ENCODE results near the gene DOCK10. TPM values are rescaled to one million over a fixed set of nuclear protein-coding genes. Genes with fewer than 3 reads are reported as not detected.
A peak's percentile ranks its signal among the peaks of the same experiment; 100 is the strongest.

DOCK10 gene
- total RNA-seq, 2 experiments from 2014 or later: 343 to 344 TPM

- DNase-seq (no peak), ATAC-seq (peak; percentile 62)
- peak overlapping the region; percentile 96 for H3K27ac Mint-ChIP-seq
- H3K4me3 Mint-ChIP-seq: peak overlapping the region; percentile 71
- H3K9me3 Mint-ChIP-seq (ENCODE audit: insufficient read depth): no peaks in the 10 kb centered on the region
- ChIA-PET POLR2A (interaction anchor here (1.8 kb wide), 1 partner anchor 34 kb away, joined by 6 read pairs; no protein-coding TSS in a partner anchor), CTCF (interaction anchor here (1.7 to 2.1 kb wide), 2 partner anchors 33 to 49 kb away, joined by 4 to 9 read pairs; no protein-coding TSS in a partner anchor)
- peaks cover 79% of the 10 kb centered on the region for H3K36me3 Mint-ChIP-seq (ENCODE audit: low read depth)
- H3K27me3 Mint-ChIP-seq (ENCODE audit: low read depth): no peaks in the 10 kb centered on the region
- H3K4me1 Mint-ChIP-seq (ENCODE audit: low read depth): peaks cover 75% of the 10 kb centered on the region
Observed at GRCh38 chr2:224894356-224894755, 147.9 kb downstream of the DOCK10 start.

DNA sequence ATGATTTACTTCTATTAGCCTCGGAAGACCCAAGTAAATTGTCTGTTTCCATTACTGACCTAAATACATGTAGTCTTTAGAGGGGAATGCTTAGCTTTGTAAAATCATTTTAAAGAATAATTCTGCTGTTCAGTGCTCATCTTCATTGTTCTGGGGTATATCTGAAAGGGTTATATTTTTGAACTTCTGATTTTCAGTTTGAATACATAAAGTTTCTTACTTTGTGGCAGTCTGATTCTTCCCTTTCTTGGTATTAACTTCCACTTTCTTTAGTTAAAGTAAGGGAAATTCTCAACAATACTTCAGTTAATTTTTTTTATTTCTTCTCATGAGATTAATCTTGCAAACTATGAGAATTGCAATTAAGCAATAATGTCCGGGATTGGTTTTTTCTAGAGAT is 148.4 kb downstream of the DOCK10 start:
- ATAC-seq (no peak), DNase-seq (no peak)
- ChIA-PET POLR2A (interaction anchor here (1.8 kb wide), 1 partner anchor 34 kb away, joined by 6 read pairs; no protein-coding TSS in a partner anchor), CTCF (interaction anchor here (1.7 to 2.1 kb wide), 2 partner anchors 34 to 50 kb away, joined by 4 to 9 read pairs; no protein-coding TSS in a partner anchor)
- peak overlapping the region; percentile 71 for H3K4me3 Mint-ChIP-seq
- no peaks in the 10 kb centered on the region for H3K27me3 Mint-ChIP-seq (ENCODE audit: low read depth)
- H3K27ac Mint-ChIP-seq: peak overlapping the region; percentile 96
- H3K36me3 Mint-ChIP-seq (ENCODE audit: low read depth): peaks cover 78% of the 10 kb centered on the region
- peaks cover 72% of the 10 kb centered on the region for H3K4me1 Mint-ChIP-seq (ENCODE audit: low read depth)
- no peaks in the 10 kb centered on the region for H3K9me3 Mint-ChIP-seq (ENCODE audit: insufficient read depth)

DNA sequence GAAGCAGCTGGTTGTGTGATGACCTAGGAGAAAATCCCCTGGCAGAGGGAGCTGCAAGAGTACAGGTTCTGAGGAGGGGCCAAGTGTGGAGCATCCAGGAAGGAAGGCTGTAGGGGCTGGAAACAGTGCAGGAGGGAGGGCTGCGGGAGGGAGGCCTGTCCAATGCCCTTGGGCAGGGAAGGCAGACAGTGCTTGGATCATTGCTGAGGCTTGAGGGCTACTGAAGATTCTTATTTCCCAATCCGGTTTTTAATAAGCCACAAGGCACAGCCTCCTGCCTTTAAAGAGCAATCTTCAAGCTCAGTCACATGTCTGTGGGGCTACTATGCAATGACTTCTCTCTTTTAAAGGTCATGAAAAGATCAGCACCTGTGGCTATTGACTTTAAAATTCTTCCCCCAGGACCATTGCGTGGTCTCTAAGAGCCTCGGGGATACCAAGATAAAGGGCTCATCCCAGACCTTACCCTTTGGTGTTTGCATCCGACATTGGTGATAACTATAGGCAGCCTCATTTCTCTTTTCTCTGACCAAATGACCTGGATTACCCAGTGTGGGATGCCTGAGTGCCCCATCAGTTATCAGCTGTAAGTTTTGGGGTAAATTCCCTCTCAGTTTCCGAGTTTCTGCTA is 149.6 kb downstream of the DOCK10 start:
- ChIA-PET POLR2A (no interaction called here), CTCF (interaction anchor here (0.8 kb wide), 1 partner anchor 134 kb away, joined by 3 read pairs; no protein-coding TSS in a partner anchor)
- ATAC-seq (no peak), DNase-seq (no peak)
- Mint-ChIP-seq H3K4me3 (no peak overlapping the region), H3K4me1 (ENCODE audit: low read depth) (peaks cover 64% of the 10 kb centered on the region), H3K36me3 (ENCODE audit: low read depth) (peaks cover 82% of the 10 kb centered on the region), H3K27ac (peak overlapping the region; percentile 71), H3K9me3 (ENCODE audit: insufficient read depth) (peaks cover 3% of the 10 kb centered on the region), H3K27me3 (ENCODE audit: low read depth) (no peaks in the 10 kb centered on the region)

GRCh38 chr2:224890372-224890771 is 151.9 kb downstream of the DOCK10 start:
- POLR2A ChIA-PET: interaction anchor here (0.6 kb wide), 1 partner anchor 149 kb away, joined by 3 read pairs; no protein-coding TSS in a partner anchor
- no peaks in the 10 kb centered on the region for H3K27me3 Mint-ChIP-seq (ENCODE audit: low read depth)
- ATAC-seq (no peak), DNase-seq (no peak)
- no peak overlapping the region for H3K4me3 Mint-ChIP-seq
- H3K36me3 Mint-ChIP-seq (ENCODE audit: low read depth): peaks cover 88% of the 10 kb centered on the region
- peak overlapping the region; percentile 62 for H3K27ac Mint-ChIP-seq
- H3K4me1 Mint-ChIP-seq (ENCODE audit: low read depth): peaks cover 61% of the 10 kb centered on the region
- peaks cover 3% of the 10 kb centered on the region for H3K9me3 Mint-ChIP-seq (ENCODE audit: insufficient read depth)
- CTCF ChIA-PET: interaction anchor here (1.0 kb wide), 1 partner anchor 31 kb away, joined by 3 read pairs; no protein-coding TSS in a partner anchor

DNA sequence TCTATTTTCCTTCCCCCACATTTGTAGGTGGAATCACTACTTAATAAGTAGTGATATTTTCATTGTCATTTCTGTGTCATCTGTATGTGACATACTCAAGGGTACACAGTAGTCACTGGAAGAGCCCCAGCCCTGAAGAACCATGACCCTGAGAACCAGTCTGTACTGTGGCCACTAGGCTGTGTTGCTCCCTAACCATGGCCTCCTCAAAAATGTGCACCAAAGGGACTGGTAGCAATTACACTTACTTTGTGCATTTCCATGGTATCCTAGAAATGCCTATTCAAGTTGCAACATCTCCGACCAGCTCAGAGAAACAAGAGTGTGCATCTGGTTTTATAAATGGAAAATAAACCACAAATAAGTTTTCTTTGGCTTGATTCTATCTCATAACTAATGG is 155.1 kb downstream of the DOCK10 start:
- Mint-ChIP-seq H3K27me3 (ENCODE audit: low read depth) (no peaks in the 10 kb centered on the region), H3K4me3 (no peak overlapping the region), H3K4me1 (ENCODE audit: low read depth) (peaks cover 51% of the 10 kb centered on the region), H3K9me3 (ENCODE audit: insufficient read depth) (peaks cover 3% of the 10 kb centered on the region), H3K36me3 (ENCODE audit: low read depth) (peaks cover 87% of the 10 kb centered on the region), H3K27ac (no peak overlapping the region)
- POLR2A ChIA-PET: no interaction called here
- CTCF ChIA-PET: interaction anchor here (0.9 to 1.5 kb wide), 4 partner anchors 9 to 122 kb away, joined by 3 to 4 read pairs (median 3); no protein-coding TSS in a partner anchor
- ATAC-seq (no peak), DNase-seq (no peak)

DNA sequence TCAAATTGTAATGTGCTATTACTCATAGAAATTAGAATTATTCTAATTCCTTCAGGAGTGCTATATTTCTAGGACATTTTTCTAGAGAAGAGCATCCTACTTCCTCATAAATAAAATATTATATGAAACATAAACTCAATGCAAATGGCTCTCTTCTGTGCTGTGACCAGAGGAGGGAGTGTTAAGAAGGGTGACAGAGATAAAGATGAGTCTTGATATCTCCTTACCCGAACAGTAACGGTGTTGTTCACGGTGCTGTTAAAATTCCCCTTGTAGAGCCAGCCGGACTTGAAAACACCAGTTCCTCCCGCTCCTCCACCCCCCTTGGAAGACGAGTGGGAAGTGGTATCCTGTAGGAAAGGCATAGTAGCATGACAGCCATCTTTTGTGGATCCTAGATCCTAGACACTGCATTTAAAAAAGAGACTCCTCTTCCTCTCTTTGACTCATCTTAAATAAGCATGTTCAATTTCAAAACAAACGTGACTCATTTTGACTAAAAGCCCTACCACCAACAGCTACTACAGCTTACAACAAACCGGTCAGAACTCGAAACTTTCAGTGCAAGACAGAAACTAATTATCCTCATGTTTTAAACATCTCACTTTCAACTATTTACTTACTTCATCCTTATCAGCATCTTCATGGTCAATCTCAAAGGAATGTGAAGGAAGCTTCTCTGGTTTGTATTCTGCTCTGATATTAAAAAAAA is 156.3 kb downstream of the DOCK10 start:
- Mint-ChIP-seq H3K4me3 (no peak overlapping the region), H3K9me3 (ENCODE audit: insufficient read depth) (peaks cover 3% of the 10 kb centered on the region), H3K27me3 (ENCODE audit: low read depth) (no peaks in the 10 kb centered on the region), H3K4me1 (ENCODE audit: low read depth) (peaks cover 57% of the 10 kb centered on the region), H3K27ac (peak overlapping the region; percentile 57), H3K36me3 (ENCODE audit: low read depth) (peaks cover 89% of the 10 kb centered on the region)
- DNase-seq: no peak
- POLR2A ChIA-PET: no interaction called here
- ATAC-seq: no peak
- CTCF ChIA-PET: interaction anchor here (1.3 to 1.4 kb wide), 2 partner anchors 116 to 123 kb away, joined by 3 to 5 read pairs; no protein-coding TSS in a partner anchor

- Mint-ChIP-seq H3K27me3 (ENCODE audit: low read depth) (no peaks in the 10 kb centered on the region), H3K36me3 (ENCODE audit: low read depth) (peaks cover 88% of the 10 kb centered on the region), H3K9me3 (ENCODE audit: insufficient read depth) (peaks cover 3% of the 10 kb centered on the region), H3K4me1 (ENCODE audit: low read depth) (peaks cover 51% of the 10 kb centered on the region), H3K27ac (peak overlapping the region; percentile 39), H3K4me3 (no peak overlapping the region)
- POLR2A ChIA-PET: no interaction called here
- no peak for ATAC-seq
- DNase-seq: no peak
- CTCF ChIA-PET: interaction anchor here (1.4 kb wide), 1 partner anchor 117 kb away, joined by 5 read pairs; no protein-coding TSS in a partner anchor
Observed at GRCh38 chr2:224885291-224885690, 157.0 kb downstream of the DOCK10 start.

GRCh38 chr2:224884188-224884587 is 158.1 kb downstream of the DOCK10 start:
- DNase-seq (no peak), ATAC-seq (no peak)
- H3K4me1 Mint-ChIP-seq (ENCODE audit: low read depth): peaks cover 41% of the 10 kb centered on the region
- POLR2A ChIA-PET: no interaction called here
- no peaks in the 10 kb centered on the region for H3K27me3 Mint-ChIP-seq (ENCODE audit: low read depth)
- no peak overlapping the region for H3K27ac Mint-ChIP-seq
- H3K36me3 Mint-ChIP-seq (ENCODE audit: low read depth): peaks cover 86% of the 10 kb centered on the region
- H3K4me3 Mint-ChIP-seq: no peak overlapping the region
- peaks cover 3% of the 10 kb centered on the region for H3K9me3 Mint-ChIP-seq (ENCODE audit: insufficient read depth)
- CTCF ChIA-PET: interaction anchor here (1.0 to 1.4 kb wide), 2 partner anchors 118 to 121 kb away, joined by 3 to 5 read pairs; no protein-coding TSS in a partner anchor

DNA sequence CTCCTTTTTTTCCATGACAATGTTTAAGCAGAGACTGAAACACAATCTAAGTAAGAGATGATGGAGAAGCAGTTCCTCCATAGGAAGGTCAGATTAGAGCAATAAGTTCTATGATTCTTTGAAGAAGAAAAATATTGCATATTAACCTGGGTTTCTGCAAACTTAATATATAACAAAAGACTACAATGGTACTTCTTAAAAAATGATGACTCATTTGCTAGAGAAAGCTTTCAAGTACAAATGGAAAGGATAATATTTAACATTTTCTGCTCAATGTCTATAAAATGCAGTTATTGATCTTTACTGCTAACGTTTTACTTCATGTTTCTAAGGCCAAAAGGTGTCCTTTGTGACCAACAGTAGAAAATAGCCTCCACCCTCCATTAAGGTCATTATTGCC is 158.6 kb downstream of the DOCK10 start:
- H3K36me3 Mint-ChIP-seq (ENCODE audit: low read depth): peaks cover 86% of the 10 kb centered on the region
- peaks cover 2% of the 10 kb centered on the region for H3K9me3 Mint-ChIP-seq (ENCODE audit: insufficient read depth)
- no peak overlapping the region for H3K27ac Mint-ChIP-seq
- peaks cover 41% of the 10 kb centered on the region for H3K4me1 Mint-ChIP-seq (ENCODE audit: low read depth)
- DNase-seq: no peak
- CTCF ChIA-PET: no interaction called here
- H3K27me3 Mint-ChIP-seq (ENCODE audit: low read depth): no peaks in the 10 kb centered on the region
- ATAC-seq: no peak
- POLR2A ChIA-PET: no interaction called here
- H3K4me3 Mint-ChIP-seq: no peak overlapping the region

DNA sequence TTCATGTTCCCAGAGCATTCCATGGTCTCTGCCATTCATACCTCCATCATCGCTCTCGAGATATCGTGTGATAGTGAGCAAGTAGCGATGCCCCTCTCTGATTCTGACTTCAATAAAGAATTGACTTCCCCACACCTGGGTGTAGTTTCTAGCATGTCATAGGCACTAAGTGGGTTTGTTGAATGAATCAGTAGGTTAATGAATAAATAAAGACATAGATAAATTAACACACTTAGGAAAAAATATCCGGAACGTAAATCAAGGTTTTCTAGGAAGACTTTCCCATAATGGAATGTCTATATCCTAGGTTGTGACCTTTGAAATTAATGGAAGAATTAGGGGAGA is 159.1 kb downstream of the DOCK10 start:
- no peaks in the 10 kb centered on the region for H3K27me3 Mint-ChIP-seq (ENCODE audit: low read depth)
- POLR2A ChIA-PET: no interaction called here

GRCh38 chr2:224882291-224883171 is 159.7 kb downstream of the DOCK10 start:
- peaks cover 88% of the 10 kb centered on the region for H3K36me3 Mint-ChIP-seq (ENCODE audit: low read depth)
- ChIA-PET POLR2A (no interaction called here), CTCF (interaction anchor here (0.9 kb wide), 1 partner anchor 18 kb away, joined by 3 read pairs; no protein-coding TSS in a partner anchor)
- H3K9me3 Mint-ChIP-seq (ENCODE audit: insufficient read depth): no peaks in the 10 kb centered on the region
- peak overlapping the region; percentile 62 for H3K27ac Mint-ChIP-seq
- no peaks in the 10 kb centered on the region for H3K27me3 Mint-ChIP-seq (ENCODE audit: low read depth)
- peaks cover 39% of the 10 kb centered on the region for H3K4me1 Mint-ChIP-seq (ENCODE audit: low read depth)
- no peak for ATAC-seq
- no peak overlapping the region for H3K4me3 Mint-ChIP-seq
- no peak for DNase-seq

More for the DNA sequence above, 159.1 kb downstream of the DOCK10 start:
- H3K9me3 Mint-ChIP-seq (ENCODE audit: insufficient read depth): no peaks in the 10 kb centered on the region
- CTCF ChIA-PET: interaction anchor here (0.9 kb wide), 1 partner anchor 18 kb away, joined by 3 read pairs; no protein-coding TSS in a partner anchor
- DNase-seq (no peak), ATAC-seq (no peak)
- no peak overlapping the region for H3K4me3 Mint-ChIP-seq
- H3K4me1 Mint-ChIP-seq (ENCODE audit: low read depth): peaks cover 41% of the 10 kb centered on the region
- H3K36me3 Mint-ChIP-seq (ENCODE audit: low read depth): peaks cover 86% of the 10 kb centered on the region
- H3K27ac Mint-ChIP-seq: no peak overlapping the region

All from activated CD8-positive, alpha-beta T cell treated with anti-CD3 and anti-CD28 coated beads, Interleukin-2, amount 10 ng/mL, durations not matched to agents 7 days and 5 days (primary cell).